IPS-20b (cell line): Measurements from ENCODE around the gene CRYBG2.

Experiments
- H3K27ac ChIP-seq: one replicate; pipeline ENCODE4 v1.5.1; 2013; ENCODE audit warnings: low read length
- H3K27me3 ChIP-seq: 2 replicates; pipeline ENCODE4 v1.6.1; 2013; ENCODE audit warnings: mild to moderate bottlenecking, low read length, inconsistent platforms; ENCODE audit not compliant: insufficient read depth
- H3K36me3 ChIP-seq: 2 replicates; pipeline ENCODE4 v1.6.1; 2013; ENCODE audit warnings: low read depth, mild to moderate bottlenecking, inconsistent platforms, low read length, moderate library complexity; ENCODE audit not compliant: insufficient read depth
- H3K4me1 ChIP-seq: 2 replicates; pipeline ENCODE4 v1.6.1; 2013; ENCODE audit warnings: mild to moderate bottlenecking, control low read depth, inconsistent platforms, low read length, moderate library complexity; ENCODE audit not compliant: insufficient read depth
- H3K4me3 ChIP-seq: 2 replicates; pipeline ENCODE4 v1.5.1; 2013; ENCODE audit warnings: mild to moderate bottlenecking, low read length, inconsistent platforms
- H3K9ac ChIP-seq: 2 replicates; pipeline ENCODE4 v1.6.1; 2013; ENCODE audit warnings: low read depth, mild to moderate bottlenecking, inconsistent platforms, low read length, moderate library complexity
- H3K9me3 ChIP-seq: 2 replicates; pipeline ENCODE4 v1.6.1; 2013; ENCODE audit warnings: mild to moderate bottlenecking, low read depth, low read length, inconsistent platforms; ENCODE audit not compliant: insufficient read depth

CRYBG2 gene

GRCh38 chr1:26287033-26287711 is 66.8 kb downstream of the CRYBG2 start:
- Histone ChIP-seq H3K4me3 (no peak overlapping the region), H3K4me1 (peaks cover 9% of the 10 kb centered on the region), H3K9me3 (no peaks in the 10 kb centered on the region), H3K9ac (no peak overlapping the region), H3K36me3 (no peaks in the 10 kb centered on the region), H3K27ac (no peak overlapping the region), H3K27me3 (no peaks in the 10 kb centered on the region)

- H3K4me1 ChIP-seq = peaks cover 13% of the 10 kb centered on the region
- H3K27ac ChIP-seq = no peak overlapping the region
These were observed 67.9 kb downstream of the CRYBG2 start for GRCh38 chr1:26286064-26286416.

GRCh38 chr1:26285366-26286063 is 68.4 kb downstream of the CRYBG2 start:
- Histone ChIP-seq H3K27ac (no peak overlapping the region), H3K4me1 (peaks cover 12% of the 10 kb centered on the region), H3K4me3 (no peak overlapping the region), H3K27me3 (no peaks in the 10 kb centered on the region), H3K36me3 (no peaks in the 10 kb centered on the region), H3K9me3 (no peaks in the 10 kb centered on the region), H3K9ac (no peak overlapping the region; the same call in 1 of the 2 replicates)

More at GRCh38 chr1:26286064-26286416, 67.9 kb downstream of the CRYBG2 start:
- Histone ChIP-seq H3K36me3 (no peaks in the 10 kb centered on the region), H3K9ac (no peak overlapping the region), H3K4me3 (no peak overlapping the region), H3K27me3 (no peaks in the 10 kb centered on the region), H3K9me3 (no peaks in the 10 kb centered on the region)

GRCh38 chr1:26284597-26285347 is 69.2 kb downstream of the CRYBG2 start:
- H3K27me3 ChIP-seq = no peaks in the 10 kb centered on the region
- H3K27ac ChIP-seq = no peak overlapping the region
- no peaks in the 10 kb centered on the region for H3K9me3 ChIP-seq
- H3K4me1 ChIP-seq = peaks cover 9% of the 10 kb centered on the region
- no peak overlapping the region for H3K4me3 ChIP-seq
- no peaks in the 10 kb centered on the region for H3K36me3 ChIP-seq
- H3K9ac ChIP-seq = no peak overlapping the region; the same call in 1 of the 2 replicates

- Histone ChIP-seq H3K9me3 (no peaks in the 10 kb centered on the region), H3K27me3 (no peaks in the 10 kb centered on the region), H3K36me3 (no peaks in the 10 kb centered on the region), H3K4me1 (peaks cover 9% of the 10 kb centered on the region), H3K9ac (no peak overlapping the region), H3K4me3 (no peak overlapping the region), H3K27ac (no peak overlapping the region)
These were observed 69.9 kb downstream of the CRYBG2 start for GRCh38 chr1:26283871-26284596.

- no peak overlapping the region for H3K27ac ChIP-seq
These were observed 70.6 kb downstream of the CRYBG2 start for GRCh38 chr1:26283279-26283853.

GRCh38 chr1:26282401-26282918 is 71.5 kb downstream of the CRYBG2 start:
- Histone ChIP-seq H3K36me3 (peaks cover 12% of the 10 kb centered on the region), H3K9ac (no peak overlapping the region), H3K27ac (no peak overlapping the region), H3K9me3 (no peaks in the 10 kb centered on the region), H3K4me3 (no peak overlapping the region; the same call in 1 of the 2 replicates), H3K4me1 (peaks cover 9% of the 10 kb centered on the region), H3K27me3 (no peaks in the 10 kb centered on the region)

More at GRCh38 chr1:26283279-26283853, 70.6 kb downstream of the CRYBG2 start:
- H3K27me3 ChIP-seq = no peaks in the 10 kb centered on the region
- no peak overlapping the region for H3K4me3 ChIP-seq
- H3K4me1 ChIP-seq = peaks cover 9% of the 10 kb centered on the region
- H3K9me3 ChIP-seq = no peaks in the 10 kb centered on the region
- no peak overlapping the region for H3K9ac ChIP-seq
- H3K36me3 ChIP-seq = peaks cover 3% of the 10 kb centered on the region; the same call in 1 of the 2 replicates

GRCh38 chr1:26281971-26282370 is 72.0 kb downstream of the CRYBG2 start:
- Histone ChIP-seq H3K4me1 (peaks cover 9% of the 10 kb centered on the region), H3K9ac (no peak overlapping the region), H3K27me3 (no peaks in the 10 kb centered on the region), H3K9me3 (no peaks in the 10 kb centered on the region), H3K27ac (no peak overlapping the region), H3K4me3 (peak overlapping the region; percentile 3; the same call in 1 of the 2 replicates), H3K36me3 (peaks cover 17% of the 10 kb centered on the region)

GRCh38 chr1:26281091-26281958 is 72.6 kb downstream of the CRYBG2 start:
- Histone ChIP-seq H3K27me3 (no peaks in the 10 kb centered on the region), H3K9ac (no peak overlapping the region), H3K27ac (no peak overlapping the region), H3K36me3 (peaks cover 23% of the 10 kb centered on the region), H3K4me3 (peak overlapping the region; percentile 3; the same call in 1 of the 2 replicates), H3K4me1 (peaks cover 9% of the 10 kb centered on the region), H3K9me3 (no peaks in the 10 kb centered on the region)

- H3K36me3 ChIP-seq = peaks cover 30% of the 10 kb centered on the region
- H3K4me1 ChIP-seq = peaks cover 9% of the 10 kb centered on the region
- H3K27ac ChIP-seq = no peak overlapping the region
These were observed 73.4 kb downstream of the CRYBG2 start for GRCh38 chr1:26280333-26281042.

More at GRCh38 chr1:26280333-26281042, 73.4 kb downstream of the CRYBG2 start:
- H3K9ac ChIP-seq = peak overlapping the region; percentile 79; the same call in 1 of the 2 replicates
- H3K27me3 ChIP-seq = no peaks in the 10 kb centered on the region
- no peaks in the 10 kb centered on the region for H3K9me3 ChIP-seq
- H3K4me3 ChIP-seq = peak overlapping the region; percentile 67
